ENCODE data around the gene NPIPA7.
"Not testable (repeated sequence)": the region's sequence is repeated elsewhere in the genome, so short reads cannot be mapped to it uniquely, and the experiment has no call there.

DNA sequence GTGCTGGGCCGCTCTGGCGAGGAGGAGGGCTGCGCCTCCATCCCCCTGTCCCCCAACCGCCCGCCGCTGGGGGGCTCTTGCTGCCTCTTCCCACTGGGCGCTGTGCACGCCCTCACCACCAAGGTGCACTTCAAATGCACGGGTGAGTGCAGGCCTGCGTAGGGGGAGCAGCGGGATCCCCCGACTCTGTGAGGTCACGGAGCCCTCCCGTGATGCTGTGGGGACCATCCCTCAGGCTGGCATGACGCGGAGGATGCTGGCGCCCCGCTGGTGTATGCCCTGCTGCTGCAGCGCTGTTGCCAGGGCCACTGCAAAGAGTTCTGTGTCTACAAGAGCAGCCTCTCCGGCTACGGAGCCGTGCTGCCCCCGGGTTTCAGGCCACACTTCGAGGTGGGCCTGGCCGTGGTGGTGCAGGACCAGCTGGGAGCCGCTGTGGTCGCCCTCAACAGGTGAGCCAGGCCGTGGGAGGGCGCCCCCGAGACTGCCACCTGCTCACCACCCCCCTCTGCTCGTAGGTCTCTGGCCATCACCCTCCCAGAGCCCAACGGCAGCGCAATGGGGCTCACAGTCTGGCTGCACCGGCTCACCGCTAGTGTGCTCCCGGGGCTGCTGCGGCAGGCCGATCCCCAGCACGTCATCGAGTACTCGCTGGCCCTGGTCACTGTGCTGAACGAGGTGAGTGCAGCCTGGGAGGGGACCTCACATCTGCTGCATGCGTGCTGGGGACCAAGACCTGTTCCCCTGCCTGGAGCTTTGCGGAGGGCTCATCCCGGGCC is 9.7 kb upstream of the NPIPA7 start:
- TF ChIP-seq, protein P1, sequence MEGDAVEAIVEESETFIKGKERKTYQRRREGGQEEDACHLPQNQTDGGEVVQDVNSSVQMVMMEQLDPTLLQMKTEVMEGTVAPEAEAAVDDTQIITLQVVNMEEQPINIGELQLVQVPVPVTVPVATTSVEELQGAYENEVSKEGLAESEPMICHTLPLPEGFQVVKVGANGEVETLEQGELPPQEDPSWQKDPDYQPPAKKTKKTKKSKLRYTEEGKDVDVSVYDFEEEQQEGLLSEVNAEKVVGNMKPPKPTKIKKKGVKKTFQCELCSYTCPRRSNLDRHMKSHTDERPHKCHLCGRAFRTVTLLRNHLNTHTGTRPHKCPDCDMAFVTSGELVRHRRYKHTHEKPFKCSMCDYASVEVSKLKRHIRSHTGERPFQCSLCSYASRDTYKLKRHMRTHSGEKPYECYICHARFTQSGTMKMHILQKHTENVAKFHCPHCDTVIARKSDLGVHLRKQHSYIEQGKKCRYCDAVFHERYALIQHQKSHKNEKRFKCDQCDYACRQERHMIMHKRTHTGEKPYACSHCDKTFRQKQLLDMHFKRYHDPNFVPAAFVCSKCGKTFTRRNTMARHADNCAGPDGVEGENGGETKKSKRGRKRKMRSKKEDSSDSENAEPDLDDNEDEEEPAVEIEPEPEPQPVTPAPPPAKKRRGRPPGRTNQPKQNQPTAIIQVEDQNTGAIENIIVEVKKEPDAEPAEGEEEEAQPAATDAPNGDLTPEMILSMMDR (conservative IDR thresholded peaks at IDR 0.05 in 1 of 2, IDR thresholded peaks at IDR 0.05 in 1 of 2; ENCODE audit: extremely low read depth in 1 of 2, insufficient read depth in 1 of 2, low read depth in 1 of 2, low read length in 2 of 2), result not testable (repeated sequence)
- TF ChIP-seq EZH2 (IDR thresholded peaks at IDR 0.05; ENCODE audit: borderline replicate concordance, low read length), result not testable (repeated sequence)

Data from mammary epithelial cell (primary cell).